HG02571 (cell line): ENCODE measurements around the gene HTRA1.

Source experiments
- ATAC-seq: cut with Tn5 transposase; IDR thresholded peaks from one replicate; pipeline ENCODE4 v1.9.1; 2021; ENCODE audit warnings: mild to moderate bottlenecking, moderate library complexity; ENCODE audit not compliant: unreplicated experiment

The HTRA1 gene

GRCh38 chr10:122471531-122472177 lies 10.3 kb downstream of the HTRA1 start:
- no peak for ATAC-seq

- no peak for ATAC-seq
Measured at GRCh38 chr10:122473116-122473515, 11.8 kb downstream of the HTRA1 start.

GRCh38 chr10:122474131-122474818 lies 12.9 kb downstream of the HTRA1 start:
- ATAC-seq: no peak

DNA sequence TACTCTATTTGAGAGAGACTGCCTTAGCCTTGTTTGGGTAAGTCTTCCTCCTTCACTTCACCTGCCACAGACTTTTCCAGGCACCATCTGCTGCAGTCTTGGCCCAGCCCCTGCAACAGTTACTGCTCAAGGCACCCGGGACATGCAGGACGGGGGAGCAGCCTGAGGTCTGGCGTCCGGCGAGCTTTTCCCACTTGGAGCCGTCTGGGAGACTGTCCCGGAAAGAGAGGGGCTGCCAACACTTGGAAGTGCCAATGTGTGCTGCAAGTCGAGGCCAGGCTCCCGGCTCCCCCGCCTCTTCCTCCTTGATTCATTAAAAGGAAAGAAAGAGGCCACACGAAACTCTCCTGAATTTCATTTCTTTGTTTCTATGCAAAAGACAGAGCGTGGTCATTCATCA lies 13.7 kb downstream of the HTRA1 start:
- ATAC-seq: no peak

DNA sequence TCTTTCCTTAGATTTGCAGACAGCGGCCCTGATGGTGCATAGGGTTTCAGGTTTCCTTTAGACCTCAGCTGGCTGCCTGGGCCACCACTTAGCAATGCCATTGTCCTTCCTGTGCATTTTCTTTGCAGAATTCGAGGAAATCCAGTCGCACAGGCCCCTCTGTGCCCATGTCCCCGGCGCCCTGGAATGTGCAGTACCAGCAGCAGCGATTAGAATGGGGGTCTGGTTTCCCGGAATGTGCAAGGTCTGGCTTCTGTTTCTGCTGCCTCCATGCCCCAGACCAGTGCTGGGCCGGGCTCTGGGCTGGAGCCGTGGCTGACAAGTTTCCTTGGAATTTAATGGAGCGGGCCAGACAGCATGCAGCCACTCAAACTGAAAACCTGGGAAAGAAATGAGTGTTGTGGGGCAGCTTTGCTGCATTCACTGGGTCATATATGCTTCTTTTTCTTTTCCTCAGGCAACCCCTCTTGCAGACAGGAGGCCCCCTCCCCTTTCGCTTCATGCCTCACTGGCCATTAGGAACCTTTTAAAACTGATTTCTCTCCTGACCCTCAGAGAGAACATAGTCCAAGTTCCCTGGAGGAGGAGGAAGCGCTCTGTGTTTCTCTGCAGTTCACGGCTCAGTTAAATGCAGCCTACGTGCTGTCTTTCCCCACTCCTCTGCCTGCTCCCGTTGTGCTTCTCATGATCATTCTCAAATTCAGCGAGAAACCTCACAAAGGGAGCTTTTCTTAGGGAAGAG lies 14.4 kb downstream of the HTRA1 start:
- no peak for ATAC-seq

DNA sequence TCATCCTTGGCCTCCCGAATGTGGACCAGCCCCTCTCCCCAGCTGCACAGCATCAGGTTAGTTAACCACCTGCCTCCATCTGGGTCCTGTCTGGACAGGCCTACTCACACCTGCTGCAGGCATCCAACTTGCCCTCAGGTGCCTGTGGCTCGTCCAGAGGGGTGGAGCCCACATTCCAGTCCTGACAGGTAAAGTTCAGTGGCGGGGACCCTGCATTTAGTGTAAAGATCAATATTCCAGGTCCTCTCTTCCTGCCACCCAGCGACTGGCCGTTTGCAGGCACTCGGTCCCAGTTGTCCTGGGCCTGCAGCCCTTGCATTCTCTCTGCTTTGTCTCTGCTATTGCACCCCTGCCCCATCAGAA lies 15.0 kb downstream of the HTRA1 start:
- no peak for ATAC-seq

GRCh38 chr10:122477436-122477835 lies 16.1 kb downstream of the HTRA1 start:
- no peak for ATAC-seq

- ATAC-seq: no peak
Measured at GRCh38 chr10:122478971-122479370, 17.6 kb downstream of the HTRA1 start.

DNA sequence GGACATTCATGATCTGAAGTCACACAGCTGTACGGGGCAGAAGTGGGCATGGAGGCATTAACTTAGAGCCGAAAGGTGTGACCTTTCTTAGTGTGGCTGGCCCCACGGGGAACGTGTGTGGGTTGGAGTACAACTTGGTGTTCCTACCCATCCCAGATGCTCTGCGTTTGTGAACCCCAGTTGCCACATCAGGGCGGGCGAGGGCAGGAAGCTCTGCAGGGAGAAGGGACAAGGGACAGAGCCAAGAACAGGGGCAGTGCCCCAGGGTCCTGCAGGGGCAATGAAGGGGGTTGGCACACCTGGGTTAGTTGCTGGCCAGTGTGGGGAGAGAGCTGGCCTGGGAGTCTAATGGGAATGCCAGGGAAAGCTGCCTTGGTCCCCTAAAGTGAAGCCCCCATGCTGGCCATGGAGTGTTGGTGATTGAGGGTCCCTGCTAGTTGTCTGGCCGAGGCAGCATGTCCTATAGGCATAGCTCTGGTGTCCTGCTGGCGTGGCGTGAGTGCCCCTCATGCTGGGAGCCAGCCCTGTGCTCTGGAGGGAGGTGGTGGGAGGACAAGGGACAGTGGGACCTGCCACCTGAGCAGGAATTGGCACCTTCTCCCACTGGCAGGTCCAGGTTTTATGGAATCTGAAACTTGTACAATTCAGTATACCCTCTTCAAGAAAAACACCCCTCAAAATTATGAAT lies 18.9 kb downstream of the HTRA1 start:
- ATAC-seq: no peak

- no peak for ATAC-seq
Measured at GRCh38 chr10:122481296-122482056, 20.1 kb downstream of the HTRA1 start.

- no peak for ATAC-seq
Measured at GRCh38 chr10:122484276-122485060, 23.1 kb downstream of the HTRA1 start.

GRCh38 chr10:122485670-122486069 lies 24.3 kb downstream of the HTRA1 start:
- ATAC-seq: no peak

DNA sequence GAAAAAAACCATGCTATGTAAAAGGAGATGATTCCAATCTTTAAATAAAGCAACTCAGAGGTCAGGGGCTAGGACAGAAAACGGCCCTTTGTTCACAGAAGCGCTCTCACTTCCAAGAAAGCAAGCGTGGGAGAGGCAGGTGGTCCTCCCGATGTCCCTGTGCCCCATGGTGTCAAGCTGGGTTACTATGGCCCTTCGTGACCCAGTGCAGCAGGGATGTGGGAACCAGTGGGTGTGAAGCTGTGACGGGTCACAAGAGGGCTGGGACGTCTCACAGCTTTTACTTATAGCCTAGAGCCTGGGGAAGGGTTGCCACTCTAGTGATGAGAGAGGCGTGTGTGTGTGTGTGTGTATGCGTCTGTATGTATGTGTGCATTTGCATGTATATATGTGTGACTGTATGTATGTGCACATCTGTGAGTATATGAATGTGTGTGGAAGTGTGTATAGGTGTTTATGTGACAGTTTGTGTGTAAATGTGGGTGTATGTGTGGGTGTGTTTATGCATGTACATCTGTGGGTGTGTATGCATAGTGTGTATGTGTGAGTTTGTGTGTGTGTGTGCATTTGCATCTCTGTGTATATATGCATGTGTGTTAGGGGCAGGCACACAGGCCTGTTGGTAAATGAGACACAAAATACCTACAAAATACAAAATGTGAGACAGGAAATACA lies 25.2 kb downstream of the HTRA1 start:
- no peak for ATAC-seq

DNA sequence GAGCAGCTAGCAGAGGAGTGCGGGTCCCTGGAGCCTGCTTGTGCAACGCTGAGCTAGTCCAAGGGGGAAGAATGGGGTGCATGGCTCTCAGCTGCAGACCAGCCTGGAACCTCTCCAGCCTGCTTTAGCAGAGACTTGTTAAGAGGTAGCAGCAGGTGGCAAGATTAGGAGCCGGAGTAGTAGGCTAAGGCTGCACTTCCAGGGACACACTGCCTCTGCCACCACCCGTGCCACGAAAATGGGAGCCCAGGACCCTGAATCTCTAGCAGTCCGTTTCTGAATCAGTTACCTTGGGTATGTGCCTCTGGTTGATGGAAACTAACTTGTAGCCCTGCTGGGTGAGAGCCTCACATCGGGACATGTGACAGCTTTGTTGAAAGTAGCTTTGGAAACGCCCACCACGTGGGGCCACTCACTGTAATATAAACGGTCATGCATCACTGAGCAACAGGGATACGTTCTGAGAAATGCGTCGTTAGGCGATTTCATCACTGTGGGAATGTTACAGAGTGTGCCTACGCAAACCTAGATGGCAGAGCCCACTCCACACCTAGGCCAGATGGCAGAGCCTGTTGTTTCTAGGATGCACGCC lies 25.9 kb downstream of the HTRA1 start:
- no peak for ATAC-seq

DNA sequence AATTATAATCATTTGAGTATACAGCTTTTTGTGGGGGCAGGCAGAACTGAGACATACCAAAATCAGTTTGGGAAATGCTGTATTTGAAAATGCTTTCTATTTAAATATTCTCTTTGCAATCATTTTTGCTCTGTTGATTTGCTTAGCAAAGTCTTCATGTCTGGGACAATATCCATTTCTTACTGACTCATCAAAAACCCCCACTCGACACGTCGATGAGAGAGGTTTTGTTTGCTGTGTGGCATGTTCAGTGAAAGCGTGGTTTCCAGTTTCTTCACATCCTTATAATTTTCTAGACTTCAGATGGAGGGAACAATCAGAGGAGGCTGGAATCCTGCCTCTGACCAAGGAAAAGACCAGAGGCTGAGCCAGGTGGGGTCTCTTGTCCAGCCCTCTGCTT lies 28.9 kb downstream of the HTRA1 start:
- ATAC-seq: no peak

GRCh38 chr10:122490786-122491680 lies 29.7 kb downstream of the HTRA1 start:
- no peak for ATAC-seq

DNA sequence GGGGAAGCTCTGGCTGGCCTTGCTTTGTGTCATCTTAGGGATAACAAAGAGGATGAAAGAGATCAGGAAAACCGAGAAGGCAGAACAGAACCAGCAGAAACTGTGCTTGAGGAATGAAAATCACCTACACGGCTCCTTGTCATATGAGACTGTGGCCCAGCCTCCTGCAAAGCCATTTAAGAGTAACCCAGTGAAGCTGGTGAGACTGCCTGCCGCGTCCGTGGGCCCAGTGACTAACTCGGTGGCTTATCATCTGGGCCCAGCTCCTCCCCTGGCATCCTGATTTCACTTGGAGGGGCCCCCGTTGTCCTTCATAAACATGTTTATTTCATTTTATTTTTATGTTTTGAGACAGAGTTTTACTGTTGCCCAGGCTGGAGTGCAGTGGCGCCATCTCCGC lies 30.7 kb downstream of the HTRA1 start:
- ATAC-seq: no peak

- no peak for ATAC-seq
Measured at GRCh38 chr10:122492999-122493481, 31.7 kb downstream of the HTRA1 start.
